ENCODE results near the gene NFKBIE.
A peak's percentile ranks its signal among the peaks of the same experiment; 100 is the strongest.

Gene NFKBIE

GRCh38 chr6:44224029-44224964, 41.1 kb downstream of the NFKBIE start:
- DNase-seq = no peak

- peak; percentile 87 for DNase-seq
Measured at GRCh38 chr6:44223319-44224028, 41.9 kb downstream of the NFKBIE start, which contains the start of gene SLC29A1. Gene SLC29A1 (plus strand): TSS chr6:44223595. CDS start chr6:44227314, 3,719 bp downstream.

GRCh38 chr6:44222486-44223318, 42.6 kb downstream of the NFKBIE start:
- DNase-seq = no peak

- no peak for DNase-seq
Measured at GRCh38 chr6:44221961-44222335, 43.4 kb downstream of the NFKBIE start.

GRCh38 chr6:44221291-44221960, 43.9 kb downstream of the NFKBIE start:
- DNase-seq = peak; percentile 77

GRCh38 chr6:44220913-44221290, 44.4 kb downstream of the NFKBIE start:
- DNase-seq = no peak

- DNase-seq = no peak
Measured at GRCh38 chr6:44219815-44220784, 45.3 kb downstream of the NFKBIE start.

GRCh38 chr6:44219053-44219814, 46.1 kb downstream of the NFKBIE start:
- no peak for DNase-seq

- DNase-seq = no peak
Measured at GRCh38 chr6:44217332-44218143, 47.8 kb downstream of the NFKBIE start.

- DNase-seq = no peak
Measured at GRCh38 chr6:44216677-44217331, 48.5 kb downstream of the NFKBIE start, which contains the start of gene MYMX. Gene MYMX (plus strand): TSS chr6:44216926. CDS start chr6:44217472, 546 bp downstream.

- no peak for DNase-seq
Measured at GRCh38 chr6:44214307-44214706, 51.0 kb downstream of the NFKBIE start.

- no peak for DNase-seq
Measured at GRCh38 chr6:44211284-44211683, 54.1 kb downstream of the NFKBIE start.
